HG02623 (cell line): Measurements from ENCODE around the gene TSPAN32.

ENCODE experiments used
- ATAC-seq: cut with Tn5 transposase; IDR thresholded peaks from one replicate; pipeline ENCODE4 v1.9.1; 2021; ENCODE audit warnings: moderate library complexity; ENCODE audit not compliant: unreplicated experiment

Gene TSPAN32

DNA sequence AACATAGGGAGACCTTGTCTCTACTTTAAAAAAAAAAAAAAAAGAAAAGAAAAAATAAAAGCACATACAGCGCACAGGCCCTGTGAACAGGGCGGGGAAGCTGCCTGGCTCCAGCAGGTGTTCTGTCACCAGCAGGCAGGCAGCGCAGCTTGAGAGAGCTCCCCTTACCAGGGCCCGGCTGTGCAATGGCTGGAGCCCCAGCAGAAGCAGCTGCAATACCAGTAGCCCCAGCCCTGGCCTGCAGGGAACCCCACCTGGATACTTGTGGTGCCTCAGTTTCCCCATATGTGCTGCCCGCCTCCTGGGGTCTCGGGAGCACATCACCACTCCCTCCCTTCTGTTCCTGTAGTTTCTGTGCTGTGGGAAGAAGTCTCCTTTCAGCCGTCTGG lies 12.3 kb downstream of the TSPAN32 start:
- no peak for ATAC-seq

GRCh38 chr11:2314525-2315394 lies 12.9 kb downstream of the TSPAN32 start:
- ATAC-seq, result no peak

DNA sequence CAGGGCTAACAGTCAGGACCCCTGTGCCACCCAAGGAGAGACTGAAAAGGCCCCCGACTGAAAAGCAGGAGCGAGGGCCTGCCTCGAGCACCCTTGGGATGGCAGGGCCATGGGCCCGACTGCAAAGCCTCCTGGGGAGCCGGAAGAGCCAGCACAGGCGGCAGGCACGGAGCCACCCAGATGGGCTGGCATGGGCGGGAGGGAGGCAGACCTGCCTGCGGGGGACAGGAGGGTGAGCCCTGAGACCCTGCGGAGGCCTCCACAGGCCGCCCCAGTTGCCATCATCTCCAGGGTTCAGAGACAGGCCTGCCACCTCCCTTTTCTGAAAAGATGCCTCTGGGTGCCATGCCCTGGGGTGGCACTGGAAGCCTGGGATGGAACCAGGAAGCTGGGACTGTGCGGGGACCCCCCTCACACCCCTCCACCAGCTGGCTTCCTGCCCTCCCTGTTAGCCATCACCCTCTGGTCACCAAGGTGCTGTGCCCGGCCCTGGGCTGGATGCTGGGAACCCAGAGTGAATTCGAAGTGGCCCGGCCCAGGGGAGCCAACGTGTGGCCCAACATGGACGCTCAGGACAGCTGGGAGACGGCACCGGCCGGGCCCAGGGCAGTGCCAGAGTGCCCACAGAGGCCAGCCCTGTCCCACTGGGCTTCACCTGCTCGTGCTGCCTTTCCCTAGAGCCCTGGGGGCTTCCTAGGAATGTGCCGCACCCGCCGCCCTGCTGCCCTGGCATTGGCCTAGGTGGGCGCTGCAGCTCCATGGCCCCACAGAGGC lies 13.8 kb downstream of the TSPAN32 start:
- ATAC-seq, result no peak

GRCh38 chr11:2316169-2316962 lies 14.6 kb downstream of the TSPAN32 start:
- ATAC-seq, result no peak

- no peak for ATAC-seq
These were observed 15.1 kb downstream of the TSPAN32 start for GRCh38 chr11:2316963-2317244.

DNA sequence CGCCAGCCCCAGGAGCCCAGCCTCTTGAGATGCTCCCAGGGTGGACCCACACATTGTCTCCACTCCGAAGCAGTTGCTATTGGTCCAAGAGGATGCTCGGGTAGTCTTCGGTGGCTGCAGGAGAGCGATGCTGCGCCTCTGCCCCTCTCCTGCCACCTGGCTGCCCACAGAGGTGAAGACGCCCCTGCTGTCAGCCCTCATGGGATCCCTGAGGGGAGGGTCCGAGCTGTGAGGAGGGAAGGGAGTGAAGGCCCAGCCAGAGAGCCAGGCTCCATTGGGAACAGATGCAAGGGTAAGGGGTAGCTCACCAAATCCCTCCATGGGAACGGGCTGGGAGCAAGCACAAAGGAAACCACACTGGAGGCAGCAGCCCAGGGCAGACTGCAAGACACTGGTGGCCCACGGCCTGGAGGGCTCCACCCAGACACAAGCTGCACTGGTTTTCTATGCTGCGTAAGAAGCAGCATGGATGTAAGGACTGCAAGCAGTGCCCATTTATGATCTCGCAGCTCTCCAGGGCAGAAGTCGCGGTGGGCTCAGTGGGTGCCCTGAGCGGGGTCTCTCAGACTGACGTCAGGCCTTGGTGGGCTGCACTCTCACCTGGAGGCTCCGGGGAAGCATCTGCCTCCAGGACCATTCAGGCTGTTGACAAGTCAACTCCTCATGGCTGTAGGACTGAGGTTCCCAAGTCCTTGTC lies 15.7 kb downstream of the TSPAN32 start:
- ATAC-seq, result no peak

DNA sequence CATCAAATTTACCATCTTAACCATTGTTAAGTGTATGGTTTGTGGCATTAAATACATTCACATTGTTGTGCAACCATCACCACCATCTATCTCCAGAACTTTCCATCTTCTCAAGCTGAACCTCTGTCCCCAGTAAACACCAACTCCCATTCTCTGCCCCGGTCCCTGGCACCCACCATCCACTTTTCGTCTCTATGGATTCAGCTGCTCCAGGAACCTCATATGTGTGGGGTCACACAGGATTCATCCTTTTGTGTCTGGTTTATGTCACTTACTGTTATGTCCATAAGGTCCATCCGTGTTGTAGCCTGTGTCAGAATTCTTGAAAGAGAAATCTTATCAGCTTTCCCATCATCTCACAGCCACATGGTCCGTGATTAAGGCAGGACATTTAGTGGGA lies 16.3 kb downstream of the TSPAN32 start:
- no peak for ATAC-seq

GRCh38 chr11:2318707-2319106 lies 16.9 kb downstream of the TSPAN32 start:
- no peak for ATAC-seq

GRCh38 chr11:2319791-2320472 lies 18.1 kb downstream of the TSPAN32 start:
- ATAC-seq, result no peak

DNA sequence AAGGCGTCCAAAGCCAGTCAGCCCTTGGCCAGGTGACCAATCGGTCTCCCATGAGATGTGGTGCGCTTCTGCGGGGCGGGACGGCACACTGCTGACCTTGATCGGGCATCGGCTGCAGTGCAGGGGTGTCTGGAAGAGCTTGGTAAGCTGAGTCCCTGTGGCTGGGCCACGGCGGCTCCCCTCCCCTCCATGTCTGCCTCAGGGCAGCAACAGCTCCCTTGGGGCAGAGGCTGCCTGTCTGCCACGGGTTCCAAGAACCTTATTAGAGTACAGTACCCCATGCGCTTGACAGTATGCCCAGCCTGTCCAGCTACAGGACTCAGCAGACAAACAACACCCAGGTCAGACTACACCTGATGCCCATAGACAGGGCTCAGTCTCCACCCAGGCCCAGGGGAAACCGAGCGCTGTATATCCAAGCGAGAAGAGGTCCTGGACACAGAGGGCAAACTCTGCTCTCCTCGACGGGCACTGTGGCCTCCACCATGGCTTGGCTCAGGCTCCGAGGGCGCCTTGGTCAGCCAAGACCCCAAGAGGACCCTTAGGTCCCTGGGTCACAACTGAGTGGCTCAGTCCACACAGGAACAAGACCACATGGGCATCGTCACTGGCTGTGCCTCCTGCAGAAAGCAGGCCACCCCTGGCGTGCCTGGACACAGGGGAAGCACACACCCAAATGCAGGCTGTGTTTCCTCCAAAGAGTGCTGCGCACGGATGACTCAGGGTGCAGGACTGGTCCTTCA lies 18.9 kb downstream of the TSPAN32 start:
- ATAC-seq, result no peak

GRCh38 chr11:2321311-2321683 lies 19.5 kb downstream of the TSPAN32 start:
- no peak for ATAC-seq

DNA sequence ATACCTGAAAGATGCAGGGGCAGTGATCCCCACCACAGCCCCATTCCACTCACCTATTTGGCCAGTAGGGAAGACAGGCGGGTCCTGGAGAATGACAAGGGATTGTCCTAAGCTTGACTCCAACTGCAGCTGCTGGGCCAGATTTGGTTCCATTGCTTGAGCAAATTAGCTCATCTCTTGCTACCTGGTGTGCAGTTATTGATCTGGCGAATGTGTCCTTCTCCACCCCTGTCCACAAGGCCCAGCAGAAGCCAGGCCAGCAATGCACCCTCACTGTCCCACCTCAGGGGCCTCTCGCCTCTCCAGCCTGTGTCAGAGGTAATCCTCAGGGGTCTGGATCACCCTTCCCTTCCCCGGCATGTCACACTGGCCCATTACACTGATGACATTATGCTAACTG lies 23.3 kb downstream of the TSPAN32 start:
- ATAC-seq, result no peak

GRCh38 chr11:2325719-2326118 lies 23.9 kb downstream of the TSPAN32 start:
- no peak for ATAC-seq

DNA sequence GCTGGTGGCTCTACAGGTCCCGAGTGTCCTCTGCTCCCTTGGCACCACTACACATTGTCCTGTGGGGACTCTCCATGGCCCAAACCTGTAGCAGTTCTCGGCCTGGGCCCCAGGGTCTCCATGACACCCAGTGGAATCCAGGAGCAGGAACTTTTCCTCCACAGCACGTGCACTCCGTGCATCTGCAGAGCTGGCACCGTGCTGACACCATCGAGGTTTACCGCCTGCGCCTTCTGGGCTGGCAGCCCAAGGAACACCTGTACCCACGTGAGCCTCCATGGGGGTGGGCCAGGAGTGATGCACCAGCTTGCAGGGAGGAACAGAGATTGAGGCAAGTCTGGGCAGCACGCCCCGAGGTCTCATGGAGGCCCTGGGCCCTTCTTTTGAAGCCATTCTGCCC lies 25.2 kb downstream of the TSPAN32 start:
- ATAC-seq, result no peak

GRCh38 chr11:2328021-2328420 lies 26.2 kb downstream of the TSPAN32 start:
- ATAC-seq, result no peak

DNA sequence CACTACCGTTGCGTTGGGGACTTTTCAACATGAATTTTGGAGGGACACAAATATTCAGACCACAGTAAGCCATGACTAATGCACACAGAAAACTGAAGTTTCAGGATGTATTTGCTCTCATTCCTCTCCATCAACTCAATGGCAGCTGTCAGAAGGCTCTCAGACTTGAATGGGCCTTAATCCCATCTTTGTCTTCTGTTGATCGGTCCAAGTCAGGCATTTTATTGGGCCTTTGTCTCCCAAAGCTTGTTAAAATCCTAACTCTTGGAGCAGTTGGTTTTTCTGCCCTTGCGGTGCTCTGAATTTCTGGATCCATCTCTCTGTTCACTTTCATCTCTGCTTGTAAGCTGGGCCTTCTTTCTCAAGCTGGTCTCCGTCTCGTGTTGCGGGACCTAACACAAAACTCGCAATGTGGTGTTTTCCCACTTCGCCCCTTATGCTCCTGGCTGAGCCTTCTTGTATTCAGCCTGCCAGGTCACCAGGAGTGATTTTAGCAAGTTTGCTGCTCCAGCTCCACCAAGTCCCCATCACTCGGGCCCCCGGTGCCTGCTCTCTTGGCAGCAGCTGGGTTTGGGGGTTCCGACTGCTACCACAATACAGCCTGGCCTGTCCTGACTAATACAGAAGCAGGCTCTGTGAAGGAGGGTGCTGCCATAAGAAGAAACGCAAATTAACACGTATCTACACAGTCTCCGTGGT lies 27.0 kb downstream of the TSPAN32 start:
- ATAC-seq, result no peak

DNA sequence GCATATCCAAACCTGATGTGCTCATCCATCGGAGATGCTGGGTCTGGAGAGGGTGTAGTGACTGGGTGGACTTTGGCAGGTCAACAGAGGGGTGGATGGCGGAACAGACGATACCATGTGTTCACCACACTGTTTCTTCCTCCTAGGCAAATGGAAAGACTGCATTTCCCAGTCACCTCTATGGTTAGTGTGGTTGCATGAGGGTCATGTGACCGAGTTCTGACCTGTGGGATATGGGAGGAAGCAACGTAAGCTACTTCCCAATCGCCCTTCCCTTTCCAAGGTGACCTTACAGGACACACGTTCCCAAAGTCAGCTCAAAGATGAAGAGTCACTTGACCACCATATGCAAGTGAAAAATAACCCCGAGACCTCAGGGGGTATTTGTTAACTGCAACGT lies 27.7 kb downstream of the TSPAN32 start:
- no peak for ATAC-seq

DNA sequence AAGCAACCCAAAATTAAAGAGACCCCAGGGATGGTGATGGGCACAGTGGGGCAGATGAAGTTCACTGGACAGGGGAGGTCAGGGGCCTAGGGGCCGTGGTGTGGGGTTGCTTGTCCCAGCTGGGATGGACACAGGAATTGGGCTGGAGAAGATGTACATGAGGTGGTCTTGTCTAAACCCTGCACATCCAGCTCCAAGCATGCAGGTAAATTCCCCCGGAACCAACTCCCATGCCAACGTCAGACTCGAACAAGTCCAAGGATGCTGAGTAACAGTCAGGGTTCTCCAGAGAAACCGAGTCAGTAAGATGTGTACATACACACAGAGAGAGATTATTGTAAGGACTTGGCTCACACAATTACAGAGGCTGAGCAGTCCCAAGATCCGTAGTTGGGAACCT lies 28.9 kb downstream of the TSPAN32 start:
- ATAC-seq, result no peak

DNA sequence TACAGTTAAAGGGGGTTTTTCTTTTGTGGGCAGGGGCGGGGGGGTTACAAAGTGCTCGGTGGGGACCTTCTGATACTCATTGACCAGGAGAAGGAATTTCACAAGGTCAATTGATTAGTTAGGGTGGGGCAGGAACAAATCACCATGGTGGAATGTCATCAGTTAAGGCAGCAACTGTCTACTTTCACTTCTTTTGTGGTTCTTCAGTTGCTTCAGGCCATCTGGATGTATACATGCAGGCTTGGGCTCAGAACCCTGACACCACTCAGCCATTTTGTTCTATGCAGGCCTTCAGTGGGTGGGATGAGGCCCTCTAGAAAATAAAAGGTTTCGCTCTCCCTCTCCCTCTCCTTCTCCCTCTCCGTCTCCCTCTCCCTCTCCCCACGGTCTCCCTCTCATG lies 29.6 kb downstream of the TSPAN32 start:
- ATAC-seq, result no peak
